Choroid plexus epithelial cell (primary cell): ENCODE data around the gene ZNF407.
A peak's percentile ranks its signal among the peaks of the same experiment; 100 is the strongest.

Source experiments
- DNase-seq: peaks from one replicate; pipeline ENCODE4 v3.0.0-alpha.2; 2010; ENCODE audit warnings: low read depth
- H3K4me3 ChIP-seq: 2 replicates; pipeline ENCODE4 v1.5.1; 2011; ENCODE audit warnings: low read depth, mild to moderate bottlenecking, control low read depth, low read length, moderate library complexity
- CTCF ChIP-seq: conservative IDR thresholded peaks from 2 replicates; pipeline ENCODE4 v1.5.1; 2011; ENCODE audit warnings: low read depth, mild to moderate bottlenecking, control low read depth, inconsistent platforms, low read length, moderate library complexity

ZNF407 gene

GRCh38 chr18:74836296-74837139 lies 238.8 kb downstream of the ZNF407 start:
- TF ChIP-seq CTCF, result no peak
- peak; percentile 24 for DNase-seq
- H3K4me3 ChIP-seq, result no peak overlapping the region

GRCh38 chr18:74840492-74841167 lies 243.0 kb downstream of the ZNF407 start:
- peak; percentile 65 for DNase-seq
- H3K4me3 ChIP-seq, result no peak overlapping the region
- no peak for TF ChIP-seq CTCF

- no peak overlapping the region for H3K4me3 ChIP-seq
- TF ChIP-seq CTCF, result no peak
- peak; percentile 13 for DNase-seq
Observed at GRCh38 chr18:74841248-74841647, 243.6 kb downstream of the ZNF407 start.

- no peak for DNase-seq
- no peak overlapping the region for H3K4me3 ChIP-seq
Observed at GRCh38 chr18:74849301-74849700, 251.6 kb downstream of the ZNF407 start.

GRCh38 chr18:74856434-74856833 lies 258.8 kb downstream of the ZNF407 start:
- no peak overlapping the region for H3K4me3 ChIP-seq
- no peak for TF ChIP-seq CTCF
- no peak for DNase-seq

More at GRCh38 chr18:74849301-74849700, 251.6 kb downstream of the ZNF407 start:
- no peak for TF ChIP-seq CTCF

GRCh38 chr18:74856928-74857327 lies 259.3 kb downstream of the ZNF407 start:
- no peak for TF ChIP-seq CTCF
- no peak for DNase-seq
- H3K4me3 ChIP-seq, result no peak overlapping the region

GRCh38 chr18:74857901-74858300 lies 260.2 kb downstream of the ZNF407 start:
- TF ChIP-seq CTCF, result no peak
- DNase-seq, result no peak

More at GRCh38 chr18:74857901-74858300, 260.2 kb downstream of the ZNF407 start:
- H3K4me3 ChIP-seq, result no peak overlapping the region
